Small intestine (tissue), 7 donors: ENCODE data around the gene SLC4A3. TPM values are rescaled to one million over a fixed set of nuclear protein-coding genes. Genes with fewer than 3 reads are reported as not detected.
A peak's percentile ranks its signal among the peaks of the same experiment; 100 is the strongest.

Experiments used
- DNase-seq, 2 donors: peaks; one replicate each; pipeline versions ENCODE4 v3.0.0 to v3.0.0-alpha.2; 2013
- FAIRE-seq: peaks from 2 replicates; lab custom pipeline; 2012; peaks lifted over from hg19 to GRCh38; lab: Jason Lieb, UNC
- H3K27ac ChIP-seq, 3 donors: one replicate each; pipeline ENCODE4 v1.5.1; 2013; ENCODE audit warnings: low read length in 2 of 3, mild to moderate bottlenecking in 2 of 3, control low read depth in 1 of 3, inconsistent platforms in 1 of 3, low read depth in 1 of 3, moderate library complexity in 1 of 3
- H3K27me3 ChIP-seq, 3 donors: one replicate each; pipeline ENCODE4 v1.6.1; 2013; ENCODE audit warnings: low read length in 3 of 3, inconsistent platforms in 1 of 3; ENCODE audit not compliant: control insufficient read depth in 3 of 3, insufficient read depth in 3 of 3
- H3K36me3 ChIP-seq, 3 donors: one replicate each; pipeline ENCODE4 v1.6.1; 2013; ENCODE audit warnings: low read length in 3 of 3, inconsistent platforms in 1 of 3, low read depth in 1 of 3, mild to moderate bottlenecking in 1 of 3, moderate library complexity in 1 of 3; ENCODE audit not compliant: control insufficient read depth in 3 of 3, insufficient read depth in 2 of 3
- H3K4me1 ChIP-seq, 3 donors: one replicate each; pipeline ENCODE4 v1.6.1; 2013; ENCODE audit warnings: low read length in 2 of 3, inconsistent platforms in 1 of 3, low read depth in 1 of 3, mild to moderate bottlenecking in 1 of 3, moderate library complexity in 1 of 3; ENCODE audit not compliant: control insufficient read depth in 3 of 3, insufficient read depth in 2 of 3
- H3K4me3 ChIP-seq, 3 donors: one replicate each; pipeline ENCODE4 v1.5.1; 2013; ENCODE audit warnings: low read length in 3 of 3, control low read depth in 1 of 3, inconsistent platforms in 1 of 3, low read depth in 1 of 3, mild to moderate bottlenecking in 1 of 3, moderate library complexity in 1 of 3
- H3K9me3 ChIP-seq, 2 donors: one replicate each; pipeline ENCODE4 v1.6.1; 2013; ENCODE audit warnings: low read depth in 1 of 2, low read length in 1 of 2; ENCODE audit not compliant: control insufficient read depth in 2 of 2, insufficient read depth in 1 of 2
- WGBS, 3 donors: extraction: QIAGEN DNeasy Blood & Tissue Kit; methylation state at CpG; one replicate each; pipeline ENCODE4 v1.1.7; 2013; 5-methylcytosine and 5-hydroxymethylcytosine counted together
- polyA plus RNA-seq, 4 donors: library from polyadenylated mRNA; stranded (reverse) in 3 of 4; unstranded in 1 of 4; fragments of 200-250 nt in 3 of 4; fragments of 120-200 nt in 1 of 4; gene quantifications; one replicate each; pipeline versions ENCODE4 v1.2.1 to v1.2.3, GENCODE V29; 2013
- donor health status: healthy with polysubstance abuse.
- donor health status: control.
- donor health status: control.
- donor health status: Bipolar disorder and iron deficiency.
- donor health status: healthy.

Gene SLC4A3
- polyA plus RNA-seq, 4 donors = 1.0 to 2.2 (median 1.1) TPM; not detected in 1

- Histone ChIP-seq H3K27me3 (peaks cover 2 to 16% (median 4%) of the 10 kb centered on the region in 3 donors), H3K4me1 (peaks cover 0 to 6% (median 2%) of the 10 kb centered on the region in 3 donors), H3K36me3 (no peaks in the 10 kb centered on the region), H3K27ac (no peak overlapping the region), H3K9me3 (no peaks in the 10 kb centered on the region), H3K4me3 (no peak overlapping the region)
- DNase-seq (peak in 1 of 2 donors; percentile 4), FAIRE-seq (no peak)
- 49 to 71% (median 59%) methylated on average over 8 of the region's 8 CpGs for WGBS, 3 donors
Measured at GRCh38 chr2:219626540-219626939, 890 bp upstream of the SLC4A3 start.

GRCh38 chr2:219628235-219628985 lies 980 bp downstream of the SLC4A3 start:
- Histone ChIP-seq H3K4me1 (peaks cover 0 to 6% (median 2%) of the 10 kb centered on the region in 3 donors), H3K9me3 (no peaks in the 10 kb centered on the region), H3K36me3 (no peaks in the 10 kb centered on the region), H3K27ac (no peak overlapping the region), H3K27me3 (peaks cover 2 to 13% (median 4%) of the 10 kb centered on the region in 3 donors), H3K4me3 (peak overlapping the region in 1 of 3 donors; percentile 40)
- DNase-seq (no peak), FAIRE-seq (no peak)
- 75 to 81% (median 78%) methylated on average over 26 of the region's 26 CpGs for WGBS, 3 donors

- H3K4me1 ChIP-seq = peaks cover 0 to 6% (median 2%) of the 10 kb centered on the region in 3 donors
- FAIRE-seq = no peak
- H3K27ac ChIP-seq = no peak overlapping the region
- no peak overlapping the region for H3K4me3 ChIP-seq
- H3K36me3 ChIP-seq = no peaks in the 10 kb centered on the region
- 52 to 63% (median 55%) methylated on average over 16 of the region's 16 CpGs for WGBS, 3 donors
- DNase-seq = no peak
- peaks cover 2 to 13% (median 4%) of the 10 kb centered on the region in 3 donors for H3K27me3 ChIP-seq
- no peaks in the 10 kb centered on the region for H3K9me3 ChIP-seq
Measured at GRCh38 chr2:219628986-219629901, 1.8 kb downstream of the SLC4A3 start.

GRCh38 chr2:219629976-219630695 lies 2.7 kb downstream of the SLC4A3 start:
- peaks cover 0 to 2% (median 0%) of the 10 kb centered on the region in 3 donors for H3K36me3 ChIP-seq
- peaks cover 0 to 6% (median 2%) of the 10 kb centered on the region in 3 donors for H3K4me1 ChIP-seq
- H3K9me3 ChIP-seq = no peaks in the 10 kb centered on the region
- WGBS, 3 donors = 71 to 81% (median 73%) methylated on average over 17 to 20 of the region's 20 CpGs
- no peak for DNase-seq
- FAIRE-seq = no peak
- peaks cover 0 to 10% (median 4%) of the 10 kb centered on the region in 3 donors for H3K27me3 ChIP-seq
- H3K4me3 ChIP-seq = no peak overlapping the region
- H3K27ac ChIP-seq = no peak overlapping the region

- no peak overlapping the region for H3K27ac ChIP-seq
- DNase-seq (no peak), FAIRE-seq (no peak)
- peaks cover 0 to 5% (median 4%) of the 10 kb centered on the region in 3 donors for H3K27me3 ChIP-seq
- 57 to 75% (median 64%) methylated on average over 16 to 17 of the region's 17 CpGs for WGBS, 3 donors
- H3K4me1 ChIP-seq = peaks cover 0 to 6% (median 2%) of the 10 kb centered on the region in 3 donors
- H3K9me3 ChIP-seq = no peaks in the 10 kb centered on the region
- no peak overlapping the region for H3K4me3 ChIP-seq
- peaks cover 0 to 2% (median 0%) of the 10 kb centered on the region in 3 donors for H3K36me3 ChIP-seq
Measured at GRCh38 chr2:219630770-219631405, 3.5 kb downstream of the SLC4A3 start.

GRCh38 chr2:219631406-219631891 lies 4.0 kb downstream of the SLC4A3 start:
- WGBS, 3 donors = 60 to 82% (median 65%) methylated on average over 8 to 9 of the region's 9 CpGs
- H3K4me1 ChIP-seq = peaks cover 0 to 6% (median 2%) of the 10 kb centered on the region in 3 donors
- no peak overlapping the region for H3K4me3 ChIP-seq
- no peak overlapping the region for H3K27ac ChIP-seq
- DNase-seq = no peak
- H3K36me3 ChIP-seq = peaks cover 0 to 2% (median 0%) of the 10 kb centered on the region in 3 donors
- no peaks in the 10 kb centered on the region for H3K9me3 ChIP-seq
- H3K27me3 ChIP-seq = peaks cover 0 to 5% (median 4%) of the 10 kb centered on the region in 3 donors
- no peak for FAIRE-seq

GRCh38 chr2:219631904-219632759 lies 4.7 kb downstream of the SLC4A3 start:
- FAIRE-seq (no peak), DNase-seq (no peak)
- no peak overlapping the region for H3K4me3 ChIP-seq
- no peak overlapping the region for H3K27ac ChIP-seq
- WGBS, 3 donors = 67 to 82% (median 75%) methylated on average over 33 to 34 of the region's 34 CpGs
- peaks cover 0 to 2% (median 0%) of the 10 kb centered on the region in 3 donors for H3K36me3 ChIP-seq
- H3K9me3 ChIP-seq = no peaks in the 10 kb centered on the region
- H3K27me3 ChIP-seq = peaks cover 0 to 4% (median 0%) of the 10 kb centered on the region in 3 donors
- H3K4me1 ChIP-seq = peaks cover 0 to 2% (median under 1%) of the 10 kb centered on the region in 3 donors
